Measurements from ENCODE around the gene RAB36.

RAB36 gene

GRCh38 chr22:23122992-23123803 is 22.1 kb upstream of the RAB36 start:
- no peak overlapping the region for H3K27ac ChIP-seq (ENCODE audit: low read depth, low read length)
- TF ChIP-seq EZH2phosphoT487 (IDR thresholded peaks at IDR 0.05; ENCODE audit: borderline replicate concordance, low read length) (no peak), CTCF (IDR thresholded peaks at IDR 0.05; ENCODE audit: low read depth, low read length, poor library complexity, severe bottlenecking) (no peak)
- H3K4me2 ChIP-seq (ENCODE audit: low read length): no peak overlapping the region
- H3F3A ChIP-seq (ENCODE audit: control insufficient read depth, insufficient read depth): 0 out of 2 replicates have a peak, but pooled peaks cover 2% of the 10 kb centered on the region
- no peaks in the 10 kb centered on the region for H3K79me2 ChIP-seq (ENCODE audit: control insufficient read depth, low read length)
- no peak overlapping the region for H3K4me3 ChIP-seq (ENCODE audit: low read length)
- H3K4me1 ChIP-seq (ENCODE audit: control insufficient read depth, low read length): peaks cover 11% of the 10 kb centered on the region
- no peaks in the 10 kb centered on the region for H3K9me3 ChIP-seq (ENCODE audit: control insufficient read depth, insufficient read depth, low read length)
- no peaks in the 10 kb centered on the region for H4K20me1 ChIP-seq (ENCODE audit: control insufficient read depth, insufficient read depth, low read depth, low read length)
- H3K27me3 ChIP-seq (ENCODE audit: control insufficient read depth, low read length): no peaks in the 10 kb centered on the region
- no peaks in the 10 kb centered on the region for H3K9me2 ChIP-seq (replicated peaks; ENCODE audit: control insufficient read depth, low read length)
- no peaks in the 10 kb centered on the region for H3K36me3 ChIP-seq (ENCODE audit: control insufficient read depth, low read length)

- H3K4me2 ChIP-seq (ENCODE audit: low read length): no peak overlapping the region
These were observed 21.4 kb upstream of the RAB36 start for GRCh38 chr22:23123804-23124254.

GRCh38 chr22:23124611-23125511 is 20.4 kb upstream of the RAB36 start:
- H3K9me2 ChIP-seq (replicated peaks; ENCODE audit: control insufficient read depth, low read length): no peaks in the 10 kb centered on the region
- no peaks in the 10 kb centered on the region for H4K20me1 ChIP-seq (ENCODE audit: control insufficient read depth, insufficient read depth, low read depth, low read length)
- H3K4me3 ChIP-seq (ENCODE audit: low read length): no peak overlapping the region
- H3K4me2 ChIP-seq (ENCODE audit: low read length): no peak overlapping the region
- H3F3A ChIP-seq (ENCODE audit: control insufficient read depth, insufficient read depth): 0 out of 2 replicates have a peak, but pooled peaks cover 2% of the 10 kb centered on the region
- no peaks in the 10 kb centered on the region for H3K27me3 ChIP-seq (ENCODE audit: control insufficient read depth, low read length)
- no peaks in the 10 kb centered on the region for H3K79me2 ChIP-seq (ENCODE audit: control insufficient read depth, low read length)
- no peak for TF ChIP-seq EZH2phosphoT487 (IDR thresholded peaks at IDR 0.05; ENCODE audit: borderline replicate concordance, low read length)
- no peak for TF ChIP-seq CTCF (IDR thresholded peaks at IDR 0.05; ENCODE audit: low read depth, low read length, poor library complexity, severe bottlenecking)
- H3K27ac ChIP-seq (ENCODE audit: low read depth, low read length): no peak overlapping the region
- no peaks in the 10 kb centered on the region for H3K36me3 ChIP-seq (ENCODE audit: control insufficient read depth, low read length)
- H3K4me1 ChIP-seq (ENCODE audit: control insufficient read depth, low read length): peaks cover under 1% of the 10 kb centered on the region
- no peaks in the 10 kb centered on the region for H3K9me3 ChIP-seq (ENCODE audit: control insufficient read depth, insufficient read depth, low read length)

More at GRCh38 chr22:23123804-23124254, 21.4 kb upstream of the RAB36 start:
- 0 out of 2 replicates have a peak, but pooled peaks cover 2% of the 10 kb centered on the region for H3F3A ChIP-seq (ENCODE audit: control insufficient read depth, insufficient read depth)
- H3K79me2 ChIP-seq (ENCODE audit: control insufficient read depth, low read length): no peaks in the 10 kb centered on the region
- no peak overlapping the region for H3K4me3 ChIP-seq (ENCODE audit: low read length)
- TF ChIP-seq CTCF (IDR thresholded peaks at IDR 0.05; ENCODE audit: low read depth, low read length, poor library complexity, severe bottlenecking): no peak
- no peaks in the 10 kb centered on the region for H3K9me2 ChIP-seq (replicated peaks; ENCODE audit: control insufficient read depth, low read length)
- H4K20me1 ChIP-seq (ENCODE audit: control insufficient read depth, insufficient read depth, low read depth, low read length): no peaks in the 10 kb centered on the region
- no peak overlapping the region for H3K27ac ChIP-seq (ENCODE audit: low read depth, low read length)
- H3K27me3 ChIP-seq (ENCODE audit: control insufficient read depth, low read length): no peaks in the 10 kb centered on the region
- no peaks in the 10 kb centered on the region for H3K9me3 ChIP-seq (ENCODE audit: control insufficient read depth, insufficient read depth, low read length)
- H3K36me3 ChIP-seq (ENCODE audit: control insufficient read depth, low read length): no peaks in the 10 kb centered on the region
- H3K4me1 ChIP-seq (ENCODE audit: control insufficient read depth, low read length): peaks cover 11% of the 10 kb centered on the region
